ENCODE measurements around the gene GATAD2A. TPM values are rescaled to one million over a fixed set of nuclear protein-coding genes. Genes with fewer than 3 reads are reported as not detected.
A peak's percentile ranks its signal among the peaks of the same experiment; 100 is the strongest.

The GATAD2A gene
- total and polyA plus RNA-seq, 9 of the 15 experiments (the other 6 are each of a cell fraction or from before 2014, with no cell fraction given), result 2.4 to 226 (median 44.2) TPM

DNA sequence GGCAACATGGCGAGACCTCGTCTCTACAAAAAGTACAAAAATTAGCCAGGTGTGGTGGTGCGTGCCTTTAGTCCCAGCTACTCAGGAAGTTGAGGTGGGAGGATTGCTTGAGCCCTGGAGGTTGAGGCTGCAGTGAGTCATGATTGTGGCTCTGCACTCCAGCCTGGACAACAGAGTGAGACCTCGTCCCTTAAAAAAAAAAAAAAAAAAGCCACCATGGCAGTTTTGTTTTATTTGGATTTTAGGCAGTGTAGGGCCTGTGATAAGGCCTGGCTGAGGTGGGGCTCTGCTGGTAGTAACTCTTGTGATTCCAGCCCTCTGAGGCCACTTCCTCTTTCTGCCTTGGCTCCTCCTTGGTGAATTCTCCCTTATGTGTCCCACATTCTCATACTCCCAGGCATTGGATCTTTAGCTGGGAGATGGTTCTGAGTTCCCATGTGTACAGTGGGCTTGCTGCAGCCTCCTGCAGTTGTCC is 39.2 kb downstream of the GATAD2A start (continued):
- TF ChIP-seq BACH1 (tag; IDR thresholded peaks at IDR 0.05) (no peak), KLF10 (CRISPR knock-in tag; IDR thresholded peaks at IDR 0.05) (no peak), DIDO1 (tag; IDR thresholded peaks at IDR 0.05; ENCODE audit: low read depth) (no peak), SNRNP70 (optimal IDR thresholded peaks at IDR 0.05; ENCODE audit: low read depth, low read length) (no peak), RFX1 (IDR thresholded peaks at IDR 0.05) (no peak), CBFB (CRISPR knock-in tag; IDR thresholded peaks at IDR 0.05) (no peak), YY1 (IDR thresholded peaks at IDR 0.05; ENCODE audit: borderline replicate concordance in 1 of 3, control insufficient read depth in 1 of 3, extremely low read depth in 1 of 3, insufficient read depth in 3 of 3, insufficient read length in 1 of 3, insufficient replicate concordance in 2 of 3, low read depth in 1 of 3, low read length in 2 of 3) (peak in 1 of 3 experiments; percentile 30), ZNF217 (CRISPR knock-in tag; IDR thresholded peaks at IDR 0.05) (no peak), ZNF121 (CRISPR knock-in tag; conservative IDR thresholded peaks at IDR 0.05) (peak; percentile 99), PPARD (CRISPR knock-in tag; IDR thresholded peaks at IDR 0.05) (no peak), RFX5 (IDR thresholded peaks at IDR 0.05; ENCODE audit: low read depth, low read length) (no peak), ELF1 (tag; IDR thresholded peaks at IDR 0.05) (peak; percentile 62; the same call in 1 of the 2 replicates), ZNF444 (CRISPR knock-in tag; IDR thresholded peaks at IDR 0.05) (no peak), HNRNPLL (IDR thresholded peaks at IDR 0.05; ENCODE audit: low read depth, low read length, poor library complexity, severe bottlenecking) (no peak), HEY1 (CRISPR knock-in tag; IDR thresholded peaks at IDR 0.05; ENCODE audit: borderline replicate concordance) (no peak), MYNN (IDR thresholded peaks at IDR 0.05) (no peak), MYNN (CRISPR knock-in tag; IDR thresholded peaks at IDR 0.05) (no peak), ZFP1 (CRISPR knock-in tag; IDR thresholded peaks at IDR 0.05) (no peak), HNRNPH1 (optimal IDR thresholded peaks at IDR 0.05; ENCODE audit: low read depth, low read length) (no peak), NCOR1 (IDR thresholded peaks at IDR 0.05) (0 out of 2 replicates have a peak, but pooled peaks have one; percentile 17), SMARCA4 (IDR thresholded peaks at IDR 0.05) (peak; percentile 80), CXXC5 (CRISPR knock-in tag; IDR thresholded peaks at IDR 0.05) (peak; percentile 39), HMG20A (CRISPR knock-in tag; conservative IDR thresholded peaks at IDR 0.05) (no peak), L3MBTL2 (IDR thresholded peaks at IDR 0.05) (peak; percentile 53; the same call in 1 of the 2 replicates), MTA1 (IDR thresholded peaks at IDR 0.05; ENCODE audit: borderline replicate concordance) (peak; percentile 23; the same call in 1 of the 2 replicates), NCOA4 (IDR thresholded peaks at IDR 0.05; ENCODE audit: partially characterized antibody) (no peak)
- TF ChIP-seq, protein P1, sequence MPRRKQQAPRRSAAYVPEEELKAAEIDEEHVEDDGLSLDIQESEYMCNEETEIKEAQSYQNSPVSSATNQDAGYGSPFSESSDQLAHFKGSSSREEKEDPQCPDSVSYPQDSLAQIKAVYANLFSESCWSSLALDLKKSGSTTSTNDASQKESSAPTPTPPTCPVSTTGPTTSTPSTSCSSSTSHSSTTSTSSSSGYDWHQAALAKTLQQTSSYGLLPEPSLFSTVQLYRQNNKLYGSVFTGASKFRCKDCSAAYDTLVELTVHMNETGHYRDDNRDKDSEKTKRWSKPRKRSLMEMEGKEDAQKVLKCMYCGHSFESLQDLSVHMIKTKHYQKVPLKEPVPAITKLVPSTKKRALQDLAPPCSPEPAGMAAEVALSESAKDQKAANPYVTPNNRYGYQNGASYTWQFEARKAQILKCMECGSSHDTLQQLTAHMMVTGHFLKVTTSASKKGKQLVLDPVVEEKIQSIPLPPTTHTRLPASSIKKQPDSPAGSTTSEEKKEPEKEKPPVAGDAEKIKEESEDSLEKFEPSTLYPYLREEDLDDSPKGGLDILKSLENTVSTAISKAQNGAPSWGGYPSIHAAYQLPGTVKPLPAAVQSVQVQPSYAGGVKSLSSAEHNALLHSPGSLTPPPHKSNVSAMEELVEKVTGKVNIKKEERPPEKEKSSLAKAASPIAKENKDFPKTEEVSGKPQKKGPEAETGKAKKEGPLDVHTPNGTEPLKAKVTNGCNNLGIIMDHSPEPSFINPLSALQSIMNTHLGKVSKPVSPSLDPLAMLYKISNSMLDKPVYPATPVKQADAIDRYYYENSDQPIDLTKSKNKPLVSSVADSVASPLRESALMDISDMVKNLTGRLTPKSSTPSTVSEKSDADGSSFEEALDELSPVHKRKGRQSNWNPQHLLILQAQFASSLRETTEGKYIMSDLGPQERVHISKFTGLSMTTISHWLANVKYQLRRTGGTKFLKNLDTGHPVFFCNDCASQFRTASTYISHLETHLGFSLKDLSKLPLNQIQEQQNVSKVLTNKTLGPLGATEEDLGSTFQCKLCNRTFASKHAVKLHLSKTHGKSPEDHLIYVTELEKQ (CRISPR knock-in tag; IDR thresholded peaks at IDR 0.05), result no peak
